Measurements from ENCODE around the gene OPTN.

OPTN gene

GRCh38 chr10:13184276-13184675, 84.3 kb downstream of the OPTN start:
- DNase-seq (ENCODE audit: low spot score): no peak

GRCh38 chr10:13184730-13185514, 85.0 kb downstream of the OPTN start:
- no peak for DNase-seq (ENCODE audit: low spot score)

- DNase-seq (ENCODE audit: low spot score): no peak
Measured at GRCh38 chr10:13187135-13187534, 87.2 kb downstream of the OPTN start.

Data from globus pallidus (tissue), 1 donor.